Measurements from ENCODE around the gene PSMB10. TPM values are rescaled to one million over a fixed set of nuclear protein-coding genes. Genes with fewer than 3 reads are reported as not detected.

PSMB10 gene
- total RNA-seq, 4 donors from 2014 or later, result 17.2 to 51.6 (median 36.1) TPM

DNA sequence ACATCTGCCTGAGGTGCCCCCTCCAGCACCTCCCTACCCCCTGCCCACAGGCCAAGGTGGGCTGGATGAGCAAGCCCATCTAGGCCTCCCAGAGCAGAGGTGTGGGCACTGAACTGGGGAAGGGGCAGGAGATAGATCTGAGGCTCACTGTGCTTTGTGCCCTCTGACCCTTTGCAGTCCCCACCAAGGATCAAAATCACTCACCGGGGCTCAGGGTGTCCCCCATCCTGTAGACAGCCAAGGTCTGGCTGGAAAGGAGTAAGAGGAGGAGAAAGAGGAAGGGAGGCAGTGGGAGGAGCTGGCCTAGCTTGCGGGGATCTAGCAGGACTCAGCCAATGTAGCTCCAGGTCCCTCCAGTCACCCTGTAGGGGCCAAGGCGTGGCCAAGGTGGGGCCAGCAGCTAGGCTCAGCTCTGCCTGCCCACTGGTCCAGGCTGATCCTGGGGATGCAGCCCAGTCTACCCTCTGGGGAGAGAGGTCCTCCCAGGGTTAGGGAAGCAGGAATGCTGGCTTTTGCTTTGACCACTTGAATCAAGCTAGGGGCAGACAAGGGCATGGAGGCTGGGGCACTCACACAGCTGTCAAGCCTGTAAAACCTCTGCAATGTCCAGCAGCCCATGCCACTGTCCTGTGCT is 30.0 kb upstream of the PSMB10 start:
- WGBS, result 32% methylated on average over 3 of the region's 3 CpGs
- TF ChIP-seq POLR2AphosphoS5 (IDR thresholded peaks at IDR 0.05) (peak; percentile 24 to 48), POLR2A (IDR thresholded peaks at IDR 0.05; ENCODE audit: low read depth) (no peak)
- H3K27ac ChIP-seq (replicated peaks in 1 of 4), result peak overlapping the region; percentile 96 to 100 (median 98)
- peaks cover 54 to 73% (median 69%) of the 10 kb centered on the region in 4 donors for H3K4me1 ChIP-seq
- no peaks in the 10 kb centered on the region for H3K9me3 ChIP-seq
- no peak for DNase-seq (ENCODE audit: extremely low spot score)
- intact Hi-C loops (cut with DNase I), result no loop called here
- peaks cover 11 to 18% (median 16%) of the 10 kb centered on the region in 4 donors for H3K36me3 ChIP-seq
- no peaks in the 10 kb centered on the region for H3K27me3 ChIP-seq
- H3K4me3 ChIP-seq, result peak overlapping the region; percentile 88 to 95 (median 92)

- intact Hi-C loops (cut with DNase I), result no loop called here
- no peak for DNase-seq (ENCODE audit: extremely low spot score)
- TF ChIP-seq, protein P1, sequence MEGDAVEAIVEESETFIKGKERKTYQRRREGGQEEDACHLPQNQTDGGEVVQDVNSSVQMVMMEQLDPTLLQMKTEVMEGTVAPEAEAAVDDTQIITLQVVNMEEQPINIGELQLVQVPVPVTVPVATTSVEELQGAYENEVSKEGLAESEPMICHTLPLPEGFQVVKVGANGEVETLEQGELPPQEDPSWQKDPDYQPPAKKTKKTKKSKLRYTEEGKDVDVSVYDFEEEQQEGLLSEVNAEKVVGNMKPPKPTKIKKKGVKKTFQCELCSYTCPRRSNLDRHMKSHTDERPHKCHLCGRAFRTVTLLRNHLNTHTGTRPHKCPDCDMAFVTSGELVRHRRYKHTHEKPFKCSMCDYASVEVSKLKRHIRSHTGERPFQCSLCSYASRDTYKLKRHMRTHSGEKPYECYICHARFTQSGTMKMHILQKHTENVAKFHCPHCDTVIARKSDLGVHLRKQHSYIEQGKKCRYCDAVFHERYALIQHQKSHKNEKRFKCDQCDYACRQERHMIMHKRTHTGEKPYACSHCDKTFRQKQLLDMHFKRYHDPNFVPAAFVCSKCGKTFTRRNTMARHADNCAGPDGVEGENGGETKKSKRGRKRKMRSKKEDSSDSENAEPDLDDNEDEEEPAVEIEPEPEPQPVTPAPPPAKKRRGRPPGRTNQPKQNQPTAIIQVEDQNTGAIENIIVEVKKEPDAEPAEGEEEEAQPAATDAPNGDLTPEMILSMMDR (IDR thresholded peaks at IDR 0.05), result no peak
- TF ChIP-seq POLR2AphosphoS5 (IDR thresholded peaks at IDR 0.05) (no peak), POLR2A (IDR thresholded peaks at IDR 0.05; ENCODE audit: low read depth) (no peak), EP300 (IDR thresholded peaks at IDR 0.05) (no peak)
- Histone ChIP-seq H3K36me3 (peaks cover 19 to 26% (median 24%) of the 10 kb centered on the region in 4 donors), H3K9me3 (no peaks in the 10 kb centered on the region), H3K27ac (replicated peaks in 1 of 4) (peak overlapping the region; percentile 96 to 100 (median 98)), H3K4me3 (peak overlapping the region; percentile 88 to 95 (median 92)), H3K4me1 (peaks cover 62 to 81% (median 76%) of the 10 kb centered on the region in 4 donors), H3K27me3 (no peaks in the 10 kb centered on the region)
- 46% methylated on average over 9 of the region's 11 CpGs for WGBS
Measured at GRCh38 chr16:67965668-67966548, 29.3 kb upstream of the PSMB10 start.

DNA sequence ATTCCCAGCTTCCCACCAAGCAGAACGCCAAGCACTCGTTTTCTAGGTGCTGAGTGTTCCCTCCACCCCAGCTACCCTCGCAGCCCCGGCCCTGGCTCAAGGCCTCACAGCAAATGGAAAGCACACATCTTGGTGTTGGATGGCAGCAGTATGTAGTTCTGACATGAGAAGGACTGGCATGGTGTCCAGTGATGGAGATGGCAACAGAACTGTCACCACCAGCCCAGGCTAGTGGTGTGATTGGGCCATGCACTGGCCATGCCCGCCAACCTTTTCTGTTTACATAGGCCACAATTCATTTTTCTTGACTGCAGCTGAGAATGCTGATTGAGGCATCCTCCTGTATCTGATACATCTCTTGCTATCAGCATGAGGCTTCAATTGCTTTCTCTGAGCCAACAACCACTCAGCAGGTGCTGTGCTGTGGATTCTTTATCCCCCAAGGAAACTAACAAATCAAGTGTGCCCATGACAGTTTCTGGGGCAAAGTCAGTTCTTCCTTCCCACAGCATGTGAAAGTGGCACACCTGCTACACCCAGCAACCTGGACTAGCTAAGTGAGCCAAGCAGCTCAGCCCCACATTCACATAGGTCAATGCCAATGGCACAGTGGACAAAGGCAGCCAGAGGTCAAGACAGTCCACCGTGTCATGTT is 28.0 kb upstream of the PSMB10 start:
- no peaks in the 10 kb centered on the region for H3K27me3 ChIP-seq
- WGBS, result 81% methylated on average over 6 of the region's 6 CpGs
- TF ChIP-seq, protein P1 (IDR thresholded peaks at IDR 0.05), result no peak
- TF ChIP-seq EP300 (IDR thresholded peaks at IDR 0.05) (no peak), POLR2AphosphoS5 (IDR thresholded peaks at IDR 0.05) (no peak), POLR2A (IDR thresholded peaks at IDR 0.05; ENCODE audit: low read depth) (no peak)
- peak overlapping the region; percentile 96 to 100 (median 98) for H3K27ac ChIP-seq (replicated peaks in 1 of 4)
- no peak for DNase-seq (ENCODE audit: extremely low spot score)
- H3K4me3 ChIP-seq, result peak overlapping the region in 1 of 4 donors; percentile 4
- intact Hi-C loops (cut with DNase I), result no loop called here
- no peaks in the 10 kb centered on the region for H3K9me3 ChIP-seq
- H3K4me1 ChIP-seq, result peaks cover 75 to 91% (median 88%) of the 10 kb centered on the region in 4 donors
- H3K36me3 ChIP-seq, result peaks cover 28 to 39% (median 35%) of the 10 kb centered on the region in 4 donors

DNA sequence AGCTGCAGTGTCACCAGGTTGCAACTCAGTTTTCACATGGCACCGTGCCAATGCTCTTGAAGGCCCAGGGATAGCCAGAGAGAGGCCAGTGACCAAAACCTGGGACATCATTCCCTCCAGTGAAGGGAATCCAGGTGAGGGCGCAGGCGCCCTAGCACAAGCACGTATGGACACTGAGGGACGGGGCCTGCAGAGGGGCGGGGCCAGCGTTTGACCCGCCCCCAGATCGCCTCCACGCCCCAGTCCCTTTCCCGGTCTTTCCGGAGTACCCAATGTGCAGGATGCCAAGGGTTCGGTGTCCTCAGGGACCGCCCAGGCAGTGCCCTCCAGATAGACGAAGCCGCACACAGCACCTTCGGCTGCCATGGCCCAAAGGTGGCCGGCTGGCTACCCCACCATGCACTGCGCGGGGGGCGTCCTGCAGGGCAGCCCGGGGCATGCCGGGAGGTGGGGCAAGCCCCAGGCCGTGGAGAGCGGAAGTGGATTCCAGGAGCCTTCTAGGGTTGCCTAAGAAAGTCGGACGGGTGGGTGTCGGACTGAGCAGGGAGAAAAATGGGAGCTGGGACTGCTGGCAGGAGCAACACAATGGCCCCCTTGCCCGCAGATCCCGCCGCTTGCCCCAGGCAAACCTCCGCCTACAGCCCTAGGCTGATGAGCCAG is 27.1 kb upstream of the PSMB10 start:
- TF ChIP-seq POLR2A (IDR thresholded peaks at IDR 0.05; ENCODE audit: low read depth) (peak; percentile 10), POLR2AphosphoS5 (IDR thresholded peaks at IDR 0.05) (no peak), EP300 (IDR thresholded peaks at IDR 0.05) (no peak)
- TF ChIP-seq, protein P1 (IDR thresholded peaks at IDR 0.05), result no peak
- WGBS, result 50% methylated on average over 26 of the region's 32 CpGs

More for the DNA sequence above, 27.1 kb upstream of the PSMB10 start:
- H3K27me3 ChIP-seq, result no peaks in the 10 kb centered on the region
- H3K9me3 ChIP-seq, result no peaks in the 10 kb centered on the region
- intact Hi-C loops (cut with DNase I), result no loop called here
- H3K4me3 ChIP-seq, result peak overlapping the region in 3 of 4 donors; percentile 4 to 27 (median 14)
- H3K27ac ChIP-seq (replicated peaks in 1 of 4), result peak overlapping the region; percentile 96 to 100 (median 98)
- H3K4me1 ChIP-seq, result peaks cover 81 to 91% (median 88%) of the 10 kb centered on the region in 4 donors
- DNase-seq (ENCODE audit: extremely low spot score), result no peak
- H3K36me3 ChIP-seq, result peaks cover 28 to 47% (median 41%) of the 10 kb centered on the region in 4 donors
